HG02610 (cell line): ENCODE data around the gene LRRC63.
"Not testable (repeated sequence)": the region's sequence is repeated elsewhere in the genome, so short reads cannot be mapped to it uniquely, and the experiment has no call there.

Experiments used
- ATAC-seq: cut with Tn5 transposase; IDR thresholded peaks from one replicate; pipeline ENCODE4 v1.9.1; 2021; ENCODE audit warnings: mild to moderate bottlenecking, moderate library complexity; ENCODE audit not compliant: unreplicated experiment

LRRC63 gene

DNA sequence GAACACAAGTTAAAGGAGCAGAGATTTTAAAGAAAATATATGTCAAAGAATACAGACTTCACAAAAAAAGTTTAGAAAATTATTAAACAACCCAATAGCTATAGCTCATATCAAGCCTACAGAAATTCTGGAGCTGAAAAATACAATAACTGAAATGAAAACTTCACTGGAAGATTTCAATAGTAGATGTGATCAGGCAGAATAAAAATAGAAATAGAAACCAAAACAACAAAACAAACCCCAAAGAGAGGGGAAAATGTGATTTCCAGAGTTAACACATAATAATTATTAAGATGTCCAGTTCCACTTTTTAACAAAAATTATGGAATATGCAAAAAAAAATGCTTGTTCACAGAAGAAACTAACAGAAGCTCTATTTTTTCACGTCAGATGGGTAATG lies 23.6 kb downstream of the LRRC63 start:
- no peak for ATAC-seq

- ATAC-seq: no peak
Observed at GRCh38 chr13:46265292-46265691, 53.6 kb downstream of the LRRC63 start.

GRCh38 chr13:46267166-46267565 lies 55.4 kb downstream of the LRRC63 start:
- ATAC-seq: no peak

DNA sequence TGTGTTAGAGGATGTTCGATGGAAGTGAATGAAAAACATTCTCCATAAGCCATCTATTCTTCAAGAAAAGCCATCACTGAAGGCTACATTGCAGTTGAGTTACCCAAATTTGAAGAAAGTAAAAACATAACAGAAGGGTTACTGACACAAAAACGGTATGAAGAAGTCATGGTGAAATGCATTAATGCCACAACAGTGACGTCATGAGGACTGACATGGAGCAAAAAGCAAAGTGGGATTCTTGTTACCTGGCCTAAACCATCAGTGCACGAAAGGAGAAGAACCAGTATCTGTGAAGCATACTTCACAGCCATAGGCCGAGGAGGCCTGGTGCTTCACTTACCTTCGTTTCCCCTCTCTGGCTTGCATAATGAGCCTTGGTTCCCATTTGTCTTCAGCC lies 58.7 kb downstream of the LRRC63 start:
- no peak for ATAC-seq

GRCh38 chr13:46274094-46274698 lies 62.5 kb downstream of the LRRC63 start:
- no peak for ATAC-seq

DNA sequence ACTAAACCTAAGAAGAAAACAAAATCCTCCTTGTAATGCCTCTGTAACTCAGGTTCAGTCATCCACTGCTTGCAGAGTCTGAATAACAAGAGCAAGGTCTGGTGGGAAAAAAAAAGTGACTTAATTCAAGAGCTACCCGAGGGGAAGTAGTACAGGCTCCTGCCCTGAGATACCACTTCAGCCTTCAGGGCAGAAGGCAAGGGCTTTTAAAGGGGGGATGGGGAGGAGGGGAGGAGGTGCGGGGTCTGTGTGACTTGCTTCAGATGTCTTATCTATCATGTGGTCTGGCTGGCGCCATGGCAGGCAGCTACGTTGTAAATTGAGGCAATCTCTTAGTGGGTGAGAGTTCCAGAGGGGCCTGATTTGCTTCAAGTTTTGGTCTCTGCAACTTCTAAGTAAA lies 66.7 kb downstream of the LRRC63 start:
- no peak for ATAC-seq

DNA sequence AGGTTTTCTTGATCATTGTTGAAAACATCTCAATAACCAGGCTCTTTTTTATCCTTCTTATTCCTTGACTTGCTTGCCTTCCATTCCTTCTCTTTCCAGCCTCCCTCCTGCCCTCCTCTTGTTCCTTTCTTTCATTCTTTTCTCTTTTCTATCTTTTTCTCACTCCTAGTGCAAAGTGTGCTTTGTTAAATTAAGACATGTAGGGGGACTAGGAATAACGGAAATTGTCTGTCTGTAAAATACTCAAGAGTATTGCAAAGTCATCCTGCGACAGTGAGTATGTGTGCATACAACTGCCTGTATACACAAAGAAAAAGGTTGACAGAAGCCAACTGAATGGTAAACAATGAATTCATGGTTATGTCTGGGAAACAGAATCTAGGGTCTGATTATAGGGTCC lies 70.1 kb downstream of the LRRC63 start:
- no peak for ATAC-seq

DNA sequence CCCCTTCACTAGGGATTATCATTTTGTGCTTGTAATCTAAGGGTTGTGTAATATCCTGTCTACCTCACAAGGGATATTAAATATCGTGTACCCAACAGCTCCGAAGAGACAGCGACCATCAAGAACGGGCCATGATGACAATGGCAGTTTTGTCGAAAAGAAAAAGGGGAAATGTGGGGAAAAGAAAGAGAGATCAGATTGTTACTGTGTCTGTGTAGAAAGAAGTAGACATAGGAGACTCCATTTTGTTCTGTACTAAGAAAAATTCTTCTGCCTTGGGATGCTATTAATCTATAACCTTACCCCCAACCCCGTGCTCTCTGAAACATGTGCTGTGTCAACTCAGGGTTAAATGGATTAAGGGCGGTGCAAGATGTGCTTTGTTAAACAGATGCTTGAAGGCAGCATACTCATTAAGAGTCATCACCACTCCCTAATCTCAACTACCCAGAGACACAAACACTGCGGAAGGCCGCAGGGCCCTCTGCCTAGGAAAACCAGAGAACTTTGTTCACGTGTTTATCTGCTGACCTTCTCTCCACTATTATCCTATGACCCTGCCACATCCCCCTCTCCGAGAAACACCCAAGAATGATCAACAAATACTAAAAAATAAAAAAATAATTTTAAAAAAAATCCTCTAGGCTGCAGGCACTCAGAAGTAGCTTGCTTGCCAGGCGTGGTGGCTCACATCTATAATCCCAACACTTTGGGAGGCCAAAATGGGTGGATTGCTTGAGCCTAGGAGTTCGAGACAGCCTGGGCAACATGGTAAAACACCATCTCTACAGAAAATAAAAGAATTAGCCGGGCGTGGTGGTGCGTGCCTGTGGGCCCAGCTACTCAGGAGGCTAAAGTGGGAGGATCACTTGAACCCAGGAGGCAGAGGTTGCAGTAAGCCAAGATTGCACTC lies 72.4 kb downstream of the LRRC63 start:
- not testable (repeated sequence) for ATAC-seq

DNA sequence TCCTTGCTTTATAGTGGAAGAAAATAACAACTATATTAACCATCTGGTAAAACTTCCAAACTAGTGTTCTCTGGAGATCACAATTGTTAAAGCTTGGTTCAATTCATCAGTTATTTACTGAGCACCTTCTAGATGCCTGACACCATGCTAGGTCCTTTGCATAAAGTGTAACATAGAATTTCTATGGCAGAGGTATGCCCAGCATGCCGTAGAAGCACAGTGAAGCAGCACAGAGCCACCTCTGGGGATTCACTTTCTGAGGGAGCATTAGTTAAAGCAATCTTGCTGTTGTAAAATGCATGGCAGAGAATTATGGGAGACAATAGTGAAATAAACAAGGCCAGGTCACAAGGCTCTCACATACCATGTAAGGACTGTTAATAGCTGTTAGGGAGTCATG lies 75.2 kb downstream of the LRRC63 start:
- ATAC-seq: no peak

DNA sequence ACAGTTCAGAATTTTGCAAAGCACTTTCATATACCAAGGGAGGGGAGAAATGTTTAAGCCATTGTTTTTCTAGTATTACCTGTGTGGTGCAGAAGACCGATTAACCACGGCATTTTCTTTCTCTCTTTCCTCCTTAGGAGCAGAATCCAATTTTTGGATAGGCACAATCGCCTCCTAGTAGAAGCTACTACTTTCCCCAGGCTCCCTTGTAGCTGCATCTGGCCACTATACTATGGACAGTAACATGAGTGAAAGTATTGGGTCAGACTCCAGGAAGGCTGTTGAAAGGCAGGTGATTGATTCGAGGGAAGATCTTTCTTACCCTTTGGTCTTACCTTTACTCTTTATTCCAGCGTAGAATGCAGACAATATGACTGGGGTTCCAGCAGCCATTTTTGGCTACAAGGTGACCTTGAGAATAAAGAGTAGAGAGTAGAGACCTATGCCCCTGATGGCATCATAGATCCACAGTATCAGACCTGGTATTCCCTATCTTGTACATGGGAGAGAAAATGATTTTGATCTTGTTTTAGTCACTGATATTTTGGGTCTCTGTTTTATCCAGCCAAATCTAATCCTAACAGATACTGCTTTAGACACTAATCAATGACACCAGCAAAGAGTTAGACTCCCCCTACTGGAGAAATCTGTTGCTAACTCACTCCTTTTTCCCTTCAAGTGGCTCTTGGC lies 77.0 kb downstream of the LRRC63 start:
- ATAC-seq: peak; percentile 66

DNA sequence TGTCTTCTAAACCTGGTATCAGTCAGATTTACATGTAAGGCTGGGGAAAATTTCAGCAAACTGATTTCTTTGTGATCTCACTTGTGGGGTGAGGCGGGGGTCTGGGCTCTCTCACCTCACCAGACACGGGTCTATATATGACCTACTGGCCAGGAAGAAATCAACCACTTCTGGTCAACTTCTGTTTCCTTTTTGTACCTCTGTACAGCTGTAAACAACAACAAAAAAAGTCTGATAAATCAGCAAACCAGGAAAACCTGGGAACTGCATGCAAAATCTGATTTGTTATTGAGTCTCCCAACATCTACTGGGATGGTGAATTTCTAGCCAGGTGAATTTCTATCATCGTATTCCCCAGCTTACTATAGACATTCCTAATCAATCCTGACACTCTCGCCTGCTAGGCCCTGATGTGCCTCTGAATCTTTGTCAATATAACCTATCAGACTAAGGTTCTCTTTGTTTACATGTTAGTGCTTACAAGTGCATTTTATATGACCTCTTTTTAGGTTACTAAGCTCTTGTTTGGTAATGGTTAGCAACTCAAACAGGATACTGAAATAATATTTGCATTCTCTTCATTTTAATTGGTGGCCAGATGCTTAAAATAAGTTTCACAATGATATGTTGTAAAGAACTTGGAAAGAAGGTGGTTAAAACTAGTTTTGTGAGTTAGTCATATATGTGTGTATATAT lies 77.7 kb downstream of the LRRC63 start:
- ATAC-seq: peak; percentile 5

DNA sequence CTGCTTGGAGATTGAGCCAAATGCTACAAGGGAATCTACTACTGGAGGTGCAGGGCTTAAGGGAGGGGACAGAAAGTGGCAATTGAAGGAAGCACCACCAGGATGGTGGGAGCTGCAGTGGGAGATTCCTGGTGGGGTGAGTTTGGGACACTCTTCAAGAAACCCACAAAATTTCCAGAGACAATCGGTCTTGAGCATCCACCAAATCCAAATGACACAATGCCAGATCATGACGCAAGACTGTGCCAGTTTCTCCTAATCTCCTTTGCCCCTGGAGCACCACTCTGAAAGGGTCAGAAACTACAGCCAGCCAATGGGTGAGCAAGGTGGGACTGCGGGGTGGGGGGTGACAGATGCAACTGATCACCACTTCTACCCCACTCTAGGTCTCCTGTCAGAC lies 78.7 kb downstream of the LRRC63 start:
- no peak for ATAC-seq

GRCh38 chr13:46293436-46293835 lies 81.7 kb downstream of the LRRC63 start:
- ATAC-seq: no peak

GRCh38 chr13:46295491-46296114 lies 83.9 kb downstream of the LRRC63 start:
- peak; percentile 54 for ATAC-seq

GRCh38 chr13:46296115-46296822 lies 84.5 kb downstream of the LRRC63 start:
- ATAC-seq: peak; percentile 64

GRCh38 chr13:46296921-46297320 lies 85.2 kb downstream of the LRRC63 start:
- no peak for ATAC-seq

DNA sequence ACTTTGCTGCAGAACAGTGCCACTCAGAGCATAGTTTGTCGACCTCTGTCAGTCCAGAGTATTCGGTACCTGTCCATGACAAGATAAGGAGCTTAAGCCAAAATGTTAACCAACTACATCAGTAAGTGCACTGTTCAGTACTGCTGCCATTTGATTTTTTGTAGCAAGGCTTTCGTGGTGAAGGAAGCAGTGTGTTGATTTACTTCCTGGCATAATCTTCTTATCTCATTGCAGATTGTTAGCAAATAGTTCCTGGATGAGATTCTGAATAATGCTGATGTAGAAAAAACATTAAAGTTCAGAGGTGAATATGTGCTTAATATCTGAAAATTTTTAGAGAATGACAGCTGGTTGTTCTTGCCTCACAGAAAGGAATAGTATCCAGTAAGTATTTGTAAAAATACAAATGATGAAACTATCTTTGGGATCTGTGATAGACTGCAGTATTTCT lies 85.7 kb downstream of the LRRC63 start:
- ATAC-seq: no peak

- ATAC-seq: no peak
Observed at GRCh38 chr13:46303742-46304385, 92.1 kb downstream of the LRRC63 start.

- ATAC-seq: no peak
Observed at GRCh38 chr13:46304546-46304945, 92.8 kb downstream of the LRRC63 start.

DNA sequence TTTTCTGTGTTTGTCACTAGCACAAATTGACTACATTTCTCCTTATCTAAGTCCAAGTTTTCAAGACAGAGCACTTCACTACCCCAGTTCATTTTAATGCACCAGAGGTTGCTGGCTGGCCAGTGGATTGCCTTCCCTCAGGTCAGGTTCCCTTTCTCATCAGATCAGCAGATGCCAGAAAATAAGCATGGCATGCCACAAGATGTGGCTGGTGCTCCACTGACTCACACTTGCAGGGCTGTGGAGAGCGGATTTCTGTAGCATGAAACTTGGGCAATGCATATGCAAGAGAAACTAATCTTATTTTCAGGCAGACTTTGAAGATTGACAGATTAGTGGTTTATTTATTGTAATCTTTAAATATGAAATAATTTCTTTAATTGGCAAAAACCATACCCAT lies 95.8 kb downstream of the LRRC63 start:
- no peak for ATAC-seq
